BE2C (cell line): ENCODE data around the gene SLC5A2. TPM values are rescaled to one million over a fixed set of nuclear protein-coding genes. Genes with fewer than 3 reads are reported as not detected.
"Not testable (repeated sequence)": the region's sequence is repeated elsewhere in the genome, so short reads cannot be mapped to it uniquely, and the experiment has no call there.

Experiments
- DNase-seq: peaks from one replicate; pipeline ENCODE4 v3.0.0-alpha.2; 2020
- H3K27me3 ChIP-seq: fragments of 250-450 bp; sonication (Bioruptor Pico); 2 replicates; pipeline ENCODE4 v1.5.1; 2020; ENCODE audit warnings: mild to moderate bottlenecking
- H3K36me3 ChIP-seq: fragments of 250-450 bp; sonication (Bioruptor Pico); 2 replicates; pipeline ENCODE4 v1.5.1; 2020; ENCODE audit warnings: mild to moderate bottlenecking
- H3K4me1 ChIP-seq: fragments of 250-450 bp; sonication (Bioruptor Pico); 2 replicates; pipeline ENCODE4 v1.5.1; 2020
- H3K4me3 ChIP-seq: 2 replicates; pipeline ENCODE4 v1.5.1; 2011; ENCODE audit warnings: low read depth, low read length
- H3K9me3 ChIP-seq: fragments of 250-450 bp; sonication (Bioruptor Pico); 2 replicates; pipeline ENCODE4 v1.5.1; 2020
- polyA plus RNA-seq: library from polyadenylated mRNA; unstranded; fragments of >200 nt; gene quantifications from one replicate; pipeline ENCODE4 v1.2.1, GENCODE V29; 2012; ENCODE audit warnings: low read depth, missing spikeins; ENCODE audit not compliant: insufficient read length, insufficient read depth
- TF ChIP-seq, protein P1 (sequence below): IDR thresholded peaks from 2 replicates; pipeline ENCODE4 v1.5.1; 2012; ENCODE audit warnings: mild to moderate bottlenecking, low read depth, low read length

The SLC5A2 gene
- 26.9 TPM for polyA plus RNA-seq

- TF ChIP-seq, protein P1, sequence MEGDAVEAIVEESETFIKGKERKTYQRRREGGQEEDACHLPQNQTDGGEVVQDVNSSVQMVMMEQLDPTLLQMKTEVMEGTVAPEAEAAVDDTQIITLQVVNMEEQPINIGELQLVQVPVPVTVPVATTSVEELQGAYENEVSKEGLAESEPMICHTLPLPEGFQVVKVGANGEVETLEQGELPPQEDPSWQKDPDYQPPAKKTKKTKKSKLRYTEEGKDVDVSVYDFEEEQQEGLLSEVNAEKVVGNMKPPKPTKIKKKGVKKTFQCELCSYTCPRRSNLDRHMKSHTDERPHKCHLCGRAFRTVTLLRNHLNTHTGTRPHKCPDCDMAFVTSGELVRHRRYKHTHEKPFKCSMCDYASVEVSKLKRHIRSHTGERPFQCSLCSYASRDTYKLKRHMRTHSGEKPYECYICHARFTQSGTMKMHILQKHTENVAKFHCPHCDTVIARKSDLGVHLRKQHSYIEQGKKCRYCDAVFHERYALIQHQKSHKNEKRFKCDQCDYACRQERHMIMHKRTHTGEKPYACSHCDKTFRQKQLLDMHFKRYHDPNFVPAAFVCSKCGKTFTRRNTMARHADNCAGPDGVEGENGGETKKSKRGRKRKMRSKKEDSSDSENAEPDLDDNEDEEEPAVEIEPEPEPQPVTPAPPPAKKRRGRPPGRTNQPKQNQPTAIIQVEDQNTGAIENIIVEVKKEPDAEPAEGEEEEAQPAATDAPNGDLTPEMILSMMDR, result no peak
- DNase-seq, result no peak
- H3K27me3 ChIP-seq, result peaks cover 9% of the 10 kb centered on the region
- no peaks in the 10 kb centered on the region for H3K9me3 ChIP-seq
- H3K4me3 ChIP-seq, result no peak within 1 kb of the TSS
- H3K4me1 ChIP-seq, result no peaks in the 10 kb centered on the region
- H3K36me3 ChIP-seq, result no peaks in the 10 kb centered on the region
Measured at GRCh38 chr16:31483081-31483480, at the start of gene SLC5A2. Gene SLC5A2, plus strand, starts transcription at chr16:31483123. Its CDS starts 14 bp downstream, at chr16:31483137.

DNA sequence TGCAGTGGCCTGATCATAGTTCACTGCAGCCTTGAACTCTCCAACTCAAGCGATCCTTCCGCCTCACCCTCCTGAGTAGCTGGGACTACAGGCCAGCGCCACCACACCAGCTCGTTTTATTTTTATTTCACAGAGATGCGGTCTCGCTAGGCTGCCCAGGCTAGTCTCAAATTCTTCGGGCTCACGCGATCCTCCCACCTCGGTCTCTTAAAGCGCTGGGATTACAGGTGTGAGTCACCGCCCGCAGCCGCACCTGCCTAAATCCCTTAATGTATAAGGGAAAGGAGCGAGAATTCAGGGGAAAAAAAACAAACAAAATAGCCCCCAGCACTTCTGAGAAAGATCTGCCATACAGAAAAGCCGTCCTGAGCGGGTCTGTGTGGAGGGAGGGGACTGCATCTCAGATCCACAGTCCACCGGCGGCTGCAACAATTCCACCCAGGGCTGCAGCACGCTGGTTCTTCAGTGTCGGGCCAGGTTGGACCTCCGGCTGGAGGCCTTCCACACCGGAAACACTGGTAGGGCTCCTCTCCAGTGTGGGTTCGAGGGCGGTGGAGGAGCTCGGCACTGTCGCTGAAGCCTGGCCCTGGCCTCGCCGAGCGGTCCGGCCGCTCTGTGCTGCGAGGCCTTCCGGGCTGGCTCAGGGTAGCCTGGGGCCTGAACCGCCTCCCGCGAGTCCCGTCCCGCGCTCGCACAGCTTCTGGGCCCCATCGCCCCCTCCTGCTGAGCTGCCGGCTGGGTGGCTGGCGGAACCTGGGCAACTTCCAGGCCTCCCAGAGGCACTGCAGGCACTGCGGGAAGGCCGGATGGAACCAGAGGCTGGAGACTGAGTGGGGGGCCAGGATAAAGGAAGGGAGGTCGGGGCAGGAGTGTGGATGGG is 47.3 kb upstream of the SLC5A2 start:
- no peaks in the 10 kb centered on the region for H3K9me3 ChIP-seq
- no peaks in the 10 kb centered on the region for H3K36me3 ChIP-seq
- no peak for DNase-seq
- H3K27me3 ChIP-seq, result no peaks in the 10 kb centered on the region
- TF ChIP-seq, protein P1, result no peak
- no peaks in the 10 kb centered on the region for H3K4me1 ChIP-seq
- no peak overlapping the region for H3K4me3 ChIP-seq

GRCh38 chr16:31436221-31437045 is 46.5 kb upstream of the SLC5A2 start:
- no peaks in the 10 kb centered on the region for H3K4me1 ChIP-seq
- H3K36me3 ChIP-seq, result no peaks in the 10 kb centered on the region
- H3K27me3 ChIP-seq, result no peaks in the 10 kb centered on the region
- H3K9me3 ChIP-seq, result no peaks in the 10 kb centered on the region
- DNase-seq, result no peak
- TF ChIP-seq, protein P1, result no peak
- H3K4me3 ChIP-seq, result no peak overlapping the region

GRCh38 chr16:31438414-31438813 is 44.5 kb upstream of the SLC5A2 start:
- Histone ChIP-seq H3K4me3 (no peak overlapping the region), H3K9me3 (no peaks in the 10 kb centered on the region), H3K27me3 (no peaks in the 10 kb centered on the region), H3K36me3 (no peaks in the 10 kb centered on the region), H3K4me1 (no peaks in the 10 kb centered on the region)
- DNase-seq, result no peak
- TF ChIP-seq, protein P1, result no peak

DNA sequence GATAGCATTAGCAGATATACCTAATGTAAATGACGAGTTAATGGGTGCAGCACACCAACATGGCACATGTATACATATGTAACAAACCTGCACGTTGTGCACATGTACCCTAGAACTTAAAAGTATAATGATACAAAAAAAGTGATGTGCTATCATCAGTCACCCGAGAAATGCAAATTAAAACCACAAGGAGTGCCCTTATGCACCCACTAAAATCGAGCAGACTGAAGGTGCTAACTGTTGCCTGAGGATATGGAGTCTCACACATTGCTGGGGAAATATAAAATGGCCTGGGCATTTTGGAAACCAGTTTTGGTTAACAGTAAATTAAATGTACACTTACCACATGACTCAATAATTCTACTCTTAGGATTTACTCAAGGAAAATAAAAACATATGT is 43.9 kb upstream of the SLC5A2 start:
- H3K27me3 ChIP-seq, H3K4me3 ChIP-seq, DNase-seq, H3K9me3 ChIP-seq, H3K4me1 ChIP-seq, H3K36me3 ChIP-seq: not testable (repeated sequence)

- H3K36me3 ChIP-seq, result no peaks in the 10 kb centered on the region
- H3K4me3 ChIP-seq, result no peak overlapping the region
- TF ChIP-seq, protein P1, result no peak
- DNase-seq, result no peak
- no peaks in the 10 kb centered on the region for H3K9me3 ChIP-seq
- H3K27me3 ChIP-seq, result no peaks in the 10 kb centered on the region
- no peaks in the 10 kb centered on the region for H3K4me1 ChIP-seq
Measured at GRCh38 chr16:31439519-31439918, 43.4 kb upstream of the SLC5A2 start.
